Measurements from ENCODE around the gene LRRC8D. TPM values are rescaled to one million over a fixed set of nuclear protein-coding genes. Genes with fewer than 3 reads are reported as not detected.
A peak's percentile ranks its signal among the peaks of the same experiment; 100 is the strongest.

LRRC8D gene
- total RNA-seq, 1 donor from 2014 or later: 33.9 TPM

- no peaks in the 10 kb centered on the region for H3K36me3 Mint-ChIP-seq (ENCODE audit: low read depth, unreplicated experiment)
- H3K4me1 Mint-ChIP-seq (ENCODE audit: unreplicated experiment): peaks cover 41% of the 10 kb centered on the region
- H3K27me3 Mint-ChIP-seq (ENCODE audit: unreplicated experiment): no peaks in the 10 kb centered on the region
- no peak overlapping the region for H3K27ac Mint-ChIP-seq (ENCODE audit: unreplicated experiment)
- H3K4me3 Mint-ChIP-seq (ENCODE audit: unreplicated experiment): no peak overlapping the region
- H3K9me3 Mint-ChIP-seq (ENCODE audit: unreplicated experiment): no peaks in the 10 kb centered on the region
- no peak for DNase-seq (ENCODE audit: low spot score)
- TF ChIP-seq CTCF (IDR thresholded peaks at IDR 0.05; ENCODE audit: unreplicated experiment): no peak
These were observed 12.6 kb downstream of the LRRC8D start for GRCh38 chr1:89833183-89834082.

GRCh38 chr1:89834083-89834704, 13.4 kb downstream of the LRRC8D start:
- Mint-ChIP-seq H3K36me3 (ENCODE audit: low read depth, unreplicated experiment) (no peaks in the 10 kb centered on the region), H3K27ac (ENCODE audit: unreplicated experiment) (no peak overlapping the region), H3K4me1 (ENCODE audit: unreplicated experiment) (peaks cover 43% of the 10 kb centered on the region), H3K27me3 (ENCODE audit: unreplicated experiment) (no peaks in the 10 kb centered on the region), H3K9me3 (ENCODE audit: unreplicated experiment) (no peaks in the 10 kb centered on the region), H3K4me3 (ENCODE audit: unreplicated experiment) (no peak overlapping the region)
- no peak for DNase-seq (ENCODE audit: low spot score)
- no peak for TF ChIP-seq CTCF (IDR thresholded peaks at IDR 0.05; ENCODE audit: unreplicated experiment)

DNA sequence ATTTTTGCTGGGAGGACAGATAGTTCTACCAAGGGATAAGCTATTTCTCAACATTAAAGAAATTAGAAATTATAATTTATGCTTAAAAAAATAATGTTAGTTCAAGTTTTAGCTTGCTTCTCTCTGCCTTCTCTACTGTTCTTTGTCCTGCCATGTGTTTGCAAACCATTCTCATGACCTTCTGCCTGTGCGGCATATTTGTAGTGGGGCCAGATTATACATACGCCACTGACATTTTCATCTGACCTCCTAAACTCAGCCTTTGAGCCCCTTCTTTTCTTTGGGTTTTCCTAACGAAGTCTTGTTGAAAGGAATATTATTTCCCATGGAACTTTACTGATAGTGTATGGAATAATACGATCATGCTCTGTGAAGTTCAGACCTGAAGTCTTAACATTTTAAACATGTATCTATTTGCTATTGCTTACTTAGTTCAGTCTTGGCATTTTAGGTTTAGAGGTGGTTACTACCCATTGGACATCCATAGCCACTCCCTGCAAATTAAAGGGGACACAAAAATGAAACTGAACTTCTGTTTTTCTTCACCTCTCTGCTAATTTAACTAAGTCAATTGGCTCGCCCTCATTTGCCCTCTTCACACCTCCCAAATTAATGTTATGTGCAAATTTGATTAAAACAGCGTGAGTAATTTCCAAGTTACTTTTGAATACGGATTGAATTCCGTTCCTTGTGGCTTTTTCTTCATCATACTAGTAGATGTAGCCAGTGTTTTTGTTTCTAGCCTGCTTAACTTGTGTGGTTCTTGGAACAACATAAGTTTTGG, 15.6 kb downstream of the LRRC8D start:
- Mint-ChIP-seq H3K9me3 (ENCODE audit: unreplicated experiment) (no peaks in the 10 kb centered on the region), H3K36me3 (ENCODE audit: low read depth, unreplicated experiment) (no peaks in the 10 kb centered on the region)

GRCh38 chr1:89837036-89837481, 16.2 kb downstream of the LRRC8D start:
- peak overlapping the region; percentile 38 for H3K27ac Mint-ChIP-seq (ENCODE audit: unreplicated experiment)
- no peaks in the 10 kb centered on the region for H3K9me3 Mint-ChIP-seq (ENCODE audit: unreplicated experiment)
- no peak for TF ChIP-seq CTCF (IDR thresholded peaks at IDR 0.05; ENCODE audit: unreplicated experiment)
- no peak for DNase-seq (ENCODE audit: low spot score)
- H3K27me3 Mint-ChIP-seq (ENCODE audit: unreplicated experiment): no peaks in the 10 kb centered on the region
- no peaks in the 10 kb centered on the region for H3K36me3 Mint-ChIP-seq (ENCODE audit: low read depth, unreplicated experiment)
- peaks cover 37% of the 10 kb centered on the region for H3K4me1 Mint-ChIP-seq (ENCODE audit: unreplicated experiment)
- H3K4me3 Mint-ChIP-seq (ENCODE audit: unreplicated experiment): no peak overlapping the region

More for the DNA sequence above, 15.6 kb downstream of the LRRC8D start:
- no peak overlapping the region for H3K27ac Mint-ChIP-seq (ENCODE audit: unreplicated experiment)
- H3K4me3 Mint-ChIP-seq (ENCODE audit: unreplicated experiment): no peak overlapping the region
- H3K27me3 Mint-ChIP-seq (ENCODE audit: unreplicated experiment): no peaks in the 10 kb centered on the region
- DNase-seq (ENCODE audit: low spot score): no peak
- H3K4me1 Mint-ChIP-seq (ENCODE audit: unreplicated experiment): peaks cover 43% of the 10 kb centered on the region
- TF ChIP-seq CTCF (IDR thresholded peaks at IDR 0.05; ENCODE audit: unreplicated experiment): no peak

Data from endothelial cell (in vitro differentiated cells).